ENCODE data around the gene TBC1D22A.

TBC1D22A gene

GRCh38 chr22:46962406-46962805 is 200.0 kb downstream of the TBC1D22A start:
- peaks cover 0 to 5% (median 0%) of the 10 kb centered on the region in 3 donors for H3K36me3 ChIP-seq
- no peaks in the 10 kb centered on the region for H3K9me3 ChIP-seq
- H3K4me3 ChIP-seq, result no peak overlapping the region
- intact Hi-C loops (cut with DNase I; ENCODE audit: low total_unique reads), result no loop called here
- H3K4me1 ChIP-seq, result no peaks in the 10 kb centered on the region
- no peak overlapping the region for H3K27ac ChIP-seq
- H3K27me3 ChIP-seq, result no peaks in the 10 kb centered on the region
- DNase-seq, result no peak
- TF ChIP-seq, protein P1, sequence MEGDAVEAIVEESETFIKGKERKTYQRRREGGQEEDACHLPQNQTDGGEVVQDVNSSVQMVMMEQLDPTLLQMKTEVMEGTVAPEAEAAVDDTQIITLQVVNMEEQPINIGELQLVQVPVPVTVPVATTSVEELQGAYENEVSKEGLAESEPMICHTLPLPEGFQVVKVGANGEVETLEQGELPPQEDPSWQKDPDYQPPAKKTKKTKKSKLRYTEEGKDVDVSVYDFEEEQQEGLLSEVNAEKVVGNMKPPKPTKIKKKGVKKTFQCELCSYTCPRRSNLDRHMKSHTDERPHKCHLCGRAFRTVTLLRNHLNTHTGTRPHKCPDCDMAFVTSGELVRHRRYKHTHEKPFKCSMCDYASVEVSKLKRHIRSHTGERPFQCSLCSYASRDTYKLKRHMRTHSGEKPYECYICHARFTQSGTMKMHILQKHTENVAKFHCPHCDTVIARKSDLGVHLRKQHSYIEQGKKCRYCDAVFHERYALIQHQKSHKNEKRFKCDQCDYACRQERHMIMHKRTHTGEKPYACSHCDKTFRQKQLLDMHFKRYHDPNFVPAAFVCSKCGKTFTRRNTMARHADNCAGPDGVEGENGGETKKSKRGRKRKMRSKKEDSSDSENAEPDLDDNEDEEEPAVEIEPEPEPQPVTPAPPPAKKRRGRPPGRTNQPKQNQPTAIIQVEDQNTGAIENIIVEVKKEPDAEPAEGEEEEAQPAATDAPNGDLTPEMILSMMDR (IDR thresholded peaks at IDR 0.05), result no peak

DNA sequence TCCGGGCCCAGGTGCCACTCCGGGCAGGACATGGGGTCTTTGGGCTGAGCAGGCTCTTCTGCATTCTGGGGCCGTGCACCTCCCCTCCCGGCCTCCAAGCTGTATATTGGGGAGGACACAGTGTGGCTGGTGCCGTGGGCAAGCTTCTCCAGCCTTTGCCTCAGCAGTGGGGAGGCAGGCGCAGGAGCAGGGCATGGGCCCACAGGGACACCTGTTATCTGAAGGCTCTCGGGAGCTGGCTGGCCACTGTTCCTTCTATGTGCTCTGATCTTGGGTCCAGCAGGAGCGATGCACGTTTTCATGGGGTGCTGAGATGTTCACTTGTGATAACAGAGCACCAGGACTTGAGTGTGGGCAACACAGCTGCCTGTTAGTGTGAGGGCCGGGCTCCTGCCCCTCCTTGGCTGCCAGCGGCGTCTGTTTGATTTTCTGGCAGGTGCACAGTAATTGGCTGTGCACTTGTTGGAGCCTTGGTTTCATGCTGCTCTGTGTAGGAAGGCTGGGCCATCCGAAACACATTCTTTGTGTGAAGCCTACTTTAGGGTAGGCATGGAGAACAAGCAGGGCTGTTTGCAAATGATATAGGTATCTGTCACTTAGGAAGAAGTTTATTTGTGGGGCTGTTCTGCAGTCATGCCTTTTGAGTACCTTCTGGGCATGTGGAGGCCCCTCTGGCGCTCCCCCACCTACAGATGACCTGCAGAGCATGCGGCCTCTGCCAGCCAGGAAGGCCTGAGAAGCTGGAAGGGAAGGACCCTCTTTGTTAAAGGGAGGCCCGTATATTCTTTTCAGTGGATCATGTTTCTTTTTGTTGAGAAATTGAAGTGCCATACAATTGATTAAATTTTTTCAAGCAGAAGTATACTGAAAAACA is 201.5 kb downstream of the TBC1D22A start:
- no peak for DNase-seq
- intact Hi-C loops (cut with DNase I; ENCODE audit: low total_unique reads), result no loop called here
- no peaks in the 10 kb centered on the region for H3K9me3 ChIP-seq
- no peak overlapping the region for H3K4me3 ChIP-seq
- TF ChIP-seq, protein P1 (IDR thresholded peaks at IDR 0.05), result no peak
- H3K27me3 ChIP-seq, result no peaks in the 10 kb centered on the region
- H3K4me1 ChIP-seq, result no peaks in the 10 kb centered on the region
- no peak overlapping the region for H3K27ac ChIP-seq
- H3K36me3 ChIP-seq, result no peaks in the 10 kb centered on the region

GRCh38 chr22:46964773-46965550 is 202.5 kb downstream of the TBC1D22A start:
- H3K9me3 ChIP-seq, result no peaks in the 10 kb centered on the region
- DNase-seq, result no peak
- TF ChIP-seq, protein P1 (IDR thresholded peaks at IDR 0.05), result no peak
- no peak overlapping the region for H3K4me3 ChIP-seq
- no peaks in the 10 kb centered on the region for H3K36me3 ChIP-seq
- no peaks in the 10 kb centered on the region for H3K27me3 ChIP-seq
- no peak overlapping the region for H3K27ac ChIP-seq
- intact Hi-C loops (cut with DNase I; ENCODE audit: low total_unique reads), result no loop called here
- H3K4me1 ChIP-seq, result no peaks in the 10 kb centered on the region

GRCh38 chr22:46965555-46966494 is 203.4 kb downstream of the TBC1D22A start:
- Histone ChIP-seq H3K4me1 (no peaks in the 10 kb centered on the region), H3K4me3 (no peak overlapping the region), H3K9me3 (no peaks in the 10 kb centered on the region), H3K36me3 (no peaks in the 10 kb centered on the region), H3K27me3 (no peaks in the 10 kb centered on the region), H3K27ac (no peak overlapping the region)
- TF ChIP-seq, protein P1 (IDR thresholded peaks at IDR 0.05), result no peak
- no peak for DNase-seq
- intact Hi-C loops (cut with DNase I; ENCODE audit: low total_unique reads), result no loop called here

- H3K36me3 ChIP-seq, result no peaks in the 10 kb centered on the region
Measured at GRCh38 chr22:46966495-46966845, 204.0 kb downstream of the TBC1D22A start.

More at GRCh38 chr22:46966495-46966845, 204.0 kb downstream of the TBC1D22A start:
- Histone ChIP-seq H3K27me3 (no peaks in the 10 kb centered on the region), H3K4me3 (no peak overlapping the region), H3K9me3 (no peaks in the 10 kb centered on the region), H3K4me1 (no peaks in the 10 kb centered on the region), H3K27ac (no peak overlapping the region)
- intact Hi-C loops (cut with DNase I; ENCODE audit: low total_unique reads), result no loop called here
- TF ChIP-seq, protein P1 (IDR thresholded peaks at IDR 0.05), result no peak
- DNase-seq, result no peak
